ENCODE data around the gene ADGRF4.

ADGRF4 gene

GRCh38 chr6:47759364-47759763 is 61.0 kb downstream of the ADGRF4 start:
- Histone ChIP-seq H3K9ac (no peak overlapping the region), H3K4me2 (no peak overlapping the region), H3K9me3 (no peaks in the 10 kb centered on the region), H3K4me3 (no peak overlapping the region), H3K36me3 (no peaks in the 10 kb centered on the region), H4K20me1 (no peaks in the 10 kb centered on the region), H3K27ac (no peak overlapping the region), H3K27me3 (no peaks in the 10 kb centered on the region), H3K4me1 (no peaks in the 10 kb centered on the region)
- no peak for TF ChIP-seq Cebpa-rat (IDR thresholded peaks at IDR 0.05)

GRCh38 chr6:47762502-47762901 is 64.1 kb downstream of the ADGRF4 start:
- H4K20me1 ChIP-seq: no peaks in the 10 kb centered on the region
- H3K36me3 ChIP-seq: no peaks in the 10 kb centered on the region
- no peak overlapping the region for H3K9ac ChIP-seq
- no peaks in the 10 kb centered on the region for H3K27me3 ChIP-seq
- TF ChIP-seq Cebpa-rat (IDR thresholded peaks at IDR 0.05): no peak
- H3K9me3 ChIP-seq: no peaks in the 10 kb centered on the region
- H3K4me2 ChIP-seq: no peak overlapping the region
- no peak overlapping the region for H3K4me3 ChIP-seq
- H3K27ac ChIP-seq: no peak overlapping the region
- no peaks in the 10 kb centered on the region for H3K4me1 ChIP-seq

DNA sequence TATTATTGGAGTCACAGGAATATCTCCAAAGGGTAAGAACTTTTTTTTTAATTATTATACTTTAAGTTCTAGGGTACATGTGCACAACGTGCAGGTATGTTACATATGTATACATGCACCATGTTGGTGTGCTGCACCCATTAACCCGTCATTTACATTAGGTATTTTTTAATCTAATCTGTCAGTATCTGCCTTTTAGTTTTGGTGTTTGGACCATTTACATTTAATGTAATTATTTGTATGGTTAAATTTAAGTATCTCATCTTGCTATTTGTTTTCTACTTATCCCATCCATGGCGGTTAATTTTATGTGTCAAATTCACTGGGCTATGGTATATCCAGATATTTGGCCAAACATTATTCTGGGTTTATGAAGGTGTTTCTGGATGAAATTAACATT is 68.1 kb downstream of the ADGRF4 start:
- Histone ChIP-seq H4K20me1 (no peaks in the 10 kb centered on the region), H3K27me3 (no peaks in the 10 kb centered on the region), H3K4me1 (no peaks in the 10 kb centered on the region), H3K4me3 (no peak overlapping the region), H3K9ac (no peak overlapping the region), H3K4me2 (no peak overlapping the region), H3K9me3 (no peaks in the 10 kb centered on the region), H3K27ac (no peak overlapping the region), H3K36me3 (no peaks in the 10 kb centered on the region)
- no peak for TF ChIP-seq Cebpa-rat (IDR thresholded peaks at IDR 0.05)

DNA sequence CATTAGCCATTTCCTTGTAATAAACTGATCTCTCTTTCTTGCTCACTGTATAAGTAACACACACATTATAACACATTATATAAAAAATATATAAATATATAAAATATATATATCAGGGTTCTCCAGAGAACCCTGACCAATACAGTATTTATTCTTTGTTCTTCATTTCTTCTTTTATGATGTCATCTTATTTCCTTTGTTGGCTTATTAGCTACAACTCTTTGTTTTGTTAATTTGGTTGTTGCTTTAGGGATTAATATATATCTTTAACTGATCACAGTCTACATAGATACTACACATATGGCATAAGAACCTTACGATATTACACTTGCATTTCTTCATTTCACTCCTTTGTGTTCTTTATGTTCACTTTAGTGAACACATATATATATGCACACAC is 68.7 kb downstream of the ADGRF4 start:
- H4K20me1 ChIP-seq: no peaks in the 10 kb centered on the region
- H3K36me3 ChIP-seq: no peaks in the 10 kb centered on the region

DNA sequence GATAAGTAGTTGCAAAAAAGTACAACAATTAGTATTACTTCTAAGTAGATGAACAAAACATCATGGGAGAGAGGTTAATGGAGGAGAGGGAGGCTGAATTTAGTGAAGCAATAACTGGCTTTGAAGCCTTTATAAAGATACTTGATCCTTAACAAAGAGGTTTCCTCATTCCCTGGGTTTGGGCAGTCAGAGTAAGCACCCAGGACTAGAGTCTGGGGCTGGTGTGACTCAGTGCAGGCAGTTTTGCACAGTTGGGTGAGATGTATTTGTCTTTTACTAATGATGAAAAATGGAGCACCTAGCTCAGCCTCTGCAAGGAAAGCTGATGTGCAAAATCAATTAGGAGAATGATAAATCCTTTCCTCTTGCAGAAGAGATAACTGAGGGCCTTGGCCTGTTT is 71.6 kb downstream of the ADGRF4 start:
- no peaks in the 10 kb centered on the region for H3K27me3 ChIP-seq
- no peak overlapping the region for H3K9ac ChIP-seq
- no peak overlapping the region for H3K27ac ChIP-seq
- H3K4me2 ChIP-seq: no peak overlapping the region
- no peak overlapping the region for H3K4me3 ChIP-seq
- no peaks in the 10 kb centered on the region for H3K36me3 ChIP-seq
- no peaks in the 10 kb centered on the region for H4K20me1 ChIP-seq
- no peak for TF ChIP-seq Cebpa-rat (IDR thresholded peaks at IDR 0.05)
- H3K4me1 ChIP-seq: no peaks in the 10 kb centered on the region
- no peaks in the 10 kb centered on the region for H3K9me3 ChIP-seq

More for the DNA sequence above, 68.7 kb downstream of the ADGRF4 start:
- Histone ChIP-seq H3K4me3 (no peak overlapping the region), H3K4me1 (no peaks in the 10 kb centered on the region), H3K27ac (no peak overlapping the region), H3K4me2 (no peak overlapping the region), H3K27me3 (no peaks in the 10 kb centered on the region), H3K9me3 (no peaks in the 10 kb centered on the region), H3K9ac (no peak overlapping the region)
- no peak for TF ChIP-seq Cebpa-rat (IDR thresholded peaks at IDR 0.05)
